ENCODE measurements around the gene PRDM12.

Gene PRDM12

DNA sequence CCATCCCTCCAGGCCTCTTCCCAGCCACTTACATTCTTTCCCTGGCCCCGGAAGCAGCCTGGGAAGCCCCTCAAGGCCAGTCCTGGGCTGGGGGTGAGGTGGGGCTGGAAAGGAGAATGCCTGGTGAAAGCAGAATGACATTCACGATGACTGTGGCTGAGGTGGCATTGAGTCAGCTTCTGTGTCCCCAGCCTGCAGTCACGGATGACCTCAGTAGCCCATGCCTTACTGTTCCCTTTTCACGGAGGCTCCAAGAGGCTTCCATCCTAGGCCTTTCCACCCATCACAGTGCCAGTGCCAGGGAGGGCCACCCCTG, 2.7 kb downstream of the PRDM12 start:
- no peaks in the 10 kb centered on the region for H3K36me3 ChIP-seq (ENCODE audit: control insufficient read depth, low read length)
- no peaks in the 10 kb centered on the region for H3K9me2 ChIP-seq (replicated peaks; ENCODE audit: control insufficient read depth, low read length)
- no peak overlapping the region for H3K27ac ChIP-seq (ENCODE audit: low read depth, low read length)
- H4K20me1 ChIP-seq (ENCODE audit: control insufficient read depth, insufficient read depth, low read depth, low read length): no peaks in the 10 kb centered on the region
- H3K9me3 ChIP-seq (ENCODE audit: control insufficient read depth, insufficient read depth, low read length): no peaks in the 10 kb centered on the region
- no peaks in the 10 kb centered on the region for H3K79me2 ChIP-seq (ENCODE audit: control insufficient read depth, low read length)
- no peak overlapping the region for H3K4me3 ChIP-seq (ENCODE audit: low read length)
- no peaks in the 10 kb centered on the region for H3F3A ChIP-seq (ENCODE audit: control insufficient read depth, insufficient read depth)
- H3K4me1 ChIP-seq (ENCODE audit: control insufficient read depth, low read length): no peaks in the 10 kb centered on the region
- no peak for TF ChIP-seq EZH2phosphoT487 (IDR thresholded peaks at IDR 0.05; ENCODE audit: borderline replicate concordance, low read length)
- TF ChIP-seq, protein P1, sequence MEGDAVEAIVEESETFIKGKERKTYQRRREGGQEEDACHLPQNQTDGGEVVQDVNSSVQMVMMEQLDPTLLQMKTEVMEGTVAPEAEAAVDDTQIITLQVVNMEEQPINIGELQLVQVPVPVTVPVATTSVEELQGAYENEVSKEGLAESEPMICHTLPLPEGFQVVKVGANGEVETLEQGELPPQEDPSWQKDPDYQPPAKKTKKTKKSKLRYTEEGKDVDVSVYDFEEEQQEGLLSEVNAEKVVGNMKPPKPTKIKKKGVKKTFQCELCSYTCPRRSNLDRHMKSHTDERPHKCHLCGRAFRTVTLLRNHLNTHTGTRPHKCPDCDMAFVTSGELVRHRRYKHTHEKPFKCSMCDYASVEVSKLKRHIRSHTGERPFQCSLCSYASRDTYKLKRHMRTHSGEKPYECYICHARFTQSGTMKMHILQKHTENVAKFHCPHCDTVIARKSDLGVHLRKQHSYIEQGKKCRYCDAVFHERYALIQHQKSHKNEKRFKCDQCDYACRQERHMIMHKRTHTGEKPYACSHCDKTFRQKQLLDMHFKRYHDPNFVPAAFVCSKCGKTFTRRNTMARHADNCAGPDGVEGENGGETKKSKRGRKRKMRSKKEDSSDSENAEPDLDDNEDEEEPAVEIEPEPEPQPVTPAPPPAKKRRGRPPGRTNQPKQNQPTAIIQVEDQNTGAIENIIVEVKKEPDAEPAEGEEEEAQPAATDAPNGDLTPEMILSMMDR (IDR thresholded peaks at IDR 0.05; ENCODE audit: low read depth, low read length, poor library complexity, severe bottlenecking): no peak
- H3K27me3 ChIP-seq (ENCODE audit: control insufficient read depth, low read length): peaks cover 22% of the 10 kb centered on the region
- H3K4me2 ChIP-seq (ENCODE audit: low read length): no peak overlapping the region

DNA sequence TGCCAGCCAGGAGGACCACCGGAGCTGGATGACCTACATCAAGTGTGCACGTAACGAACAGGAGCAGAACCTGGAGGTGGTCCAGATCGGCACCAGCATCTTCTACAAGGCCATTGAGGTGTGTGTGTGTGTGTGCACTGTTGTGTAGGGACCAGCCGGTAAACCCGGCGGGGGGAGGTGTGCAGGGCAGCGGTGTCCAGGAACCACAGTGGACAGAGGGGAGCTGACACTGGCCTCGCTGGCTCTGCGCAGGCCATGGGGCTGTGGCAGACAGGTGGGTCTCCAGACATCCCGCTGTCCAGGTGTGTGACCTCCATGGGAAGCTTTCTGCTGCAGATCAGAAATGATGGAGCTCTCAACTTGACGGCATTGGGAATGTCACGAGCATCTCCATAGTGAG, 3.8 kb downstream of the PRDM12 start:
- H3F3A ChIP-seq (ENCODE audit: control insufficient read depth, insufficient read depth): no peaks in the 10 kb centered on the region
- no peaks in the 10 kb centered on the region for H3K4me1 ChIP-seq (ENCODE audit: control insufficient read depth, low read length)
- H3K4me2 ChIP-seq (ENCODE audit: low read length): no peak overlapping the region
- no peak overlapping the region for H3K27ac ChIP-seq (ENCODE audit: low read depth, low read length)
- TF ChIP-seq EZH2phosphoT487 (IDR thresholded peaks at IDR 0.05; ENCODE audit: borderline replicate concordance, low read length): no peak
- TF ChIP-seq, protein P1 (IDR thresholded peaks at IDR 0.05; ENCODE audit: low read depth, low read length, poor library complexity, severe bottlenecking): no peak
- H3K36me3 ChIP-seq (ENCODE audit: control insufficient read depth, low read length): no peaks in the 10 kb centered on the region
- no peaks in the 10 kb centered on the region for H3K9me3 ChIP-seq (ENCODE audit: control insufficient read depth, insufficient read depth, low read length)
- H3K79me2 ChIP-seq (ENCODE audit: control insufficient read depth, low read length): no peaks in the 10 kb centered on the region
- H3K27me3 ChIP-seq (ENCODE audit: control insufficient read depth, low read length): peaks cover 14% of the 10 kb centered on the region
- H4K20me1 ChIP-seq (ENCODE audit: control insufficient read depth, insufficient read depth, low read depth, low read length): no peaks in the 10 kb centered on the region
- H3K4me3 ChIP-seq (ENCODE audit: low read length): no peak overlapping the region
- no peaks in the 10 kb centered on the region for H3K9me2 ChIP-seq (replicated peaks; ENCODE audit: control insufficient read depth, low read length)

DNA sequence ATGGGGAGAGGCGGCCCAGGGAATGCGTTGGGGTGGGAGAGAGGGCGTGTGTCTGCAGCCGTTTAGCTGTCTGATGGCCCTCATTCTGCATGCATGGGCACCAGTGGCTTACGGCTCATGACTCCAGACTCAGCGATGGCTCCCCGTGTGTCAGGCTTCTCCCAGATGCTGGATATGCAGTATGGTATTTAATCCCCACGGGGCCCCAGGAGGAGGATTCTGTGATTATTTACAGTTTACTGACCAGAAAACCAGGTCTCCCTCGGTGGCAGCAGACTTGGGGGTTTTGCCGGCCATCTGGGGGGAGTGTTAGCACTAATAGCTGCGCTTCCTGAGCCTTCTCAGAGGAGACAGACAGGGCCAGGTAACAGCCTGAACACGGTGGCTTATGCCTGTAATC, 4.3 kb downstream of the PRDM12 start:
- Histone ChIP-seq H3F3A (ENCODE audit: control insufficient read depth, insufficient read depth) (no peaks in the 10 kb centered on the region), H3K27ac (ENCODE audit: low read depth, low read length) (no peak overlapping the region), H3K9me2 (replicated peaks; ENCODE audit: control insufficient read depth, low read length) (no peaks in the 10 kb centered on the region), H3K4me2 (ENCODE audit: low read length) (no peak overlapping the region), H4K20me1 (ENCODE audit: control insufficient read depth, insufficient read depth, low read depth, low read length) (no peaks in the 10 kb centered on the region), H3K36me3 (ENCODE audit: control insufficient read depth, low read length) (no peaks in the 10 kb centered on the region), H3K79me2 (ENCODE audit: control insufficient read depth, low read length) (no peaks in the 10 kb centered on the region), H3K27me3 (ENCODE audit: control insufficient read depth, low read length) (peaks cover 9% of the 10 kb centered on the region), H3K9me3 (ENCODE audit: control insufficient read depth, insufficient read depth, low read length) (no peaks in the 10 kb centered on the region), H3K4me1 (ENCODE audit: control insufficient read depth, low read length) (no peaks in the 10 kb centered on the region), H3K4me3 (ENCODE audit: low read length) (no peak overlapping the region)
- no peak for TF ChIP-seq EZH2phosphoT487 (IDR thresholded peaks at IDR 0.05; ENCODE audit: borderline replicate concordance, low read length)
- TF ChIP-seq, protein P1 (IDR thresholded peaks at IDR 0.05; ENCODE audit: low read depth, low read length, poor library complexity, severe bottlenecking): no peak

DNA sequence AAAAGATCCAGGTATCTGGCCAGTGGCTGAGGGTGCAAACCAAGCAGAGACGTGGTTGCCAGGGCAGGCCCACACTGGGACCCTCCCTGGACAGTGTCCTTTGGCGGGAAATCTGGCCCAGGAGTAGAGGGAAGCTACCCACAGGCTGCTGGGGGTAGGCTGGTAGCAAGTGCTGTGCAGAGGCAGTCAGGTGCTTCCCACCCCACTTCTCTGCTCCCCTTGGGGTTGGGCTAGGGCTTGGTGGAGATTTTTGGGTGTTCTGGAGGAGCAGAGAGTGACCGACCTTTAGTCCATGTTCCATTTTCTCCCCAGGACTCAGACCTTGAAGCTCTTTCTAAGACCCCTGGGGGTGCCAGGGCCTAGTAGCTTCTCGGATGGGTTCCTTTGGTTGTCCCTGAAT, 5.6 kb downstream of the PRDM12 start:
- Histone ChIP-seq H3K4me3 (ENCODE audit: low read length) (no peak overlapping the region), H3K79me2 (ENCODE audit: control insufficient read depth, low read length) (no peaks in the 10 kb centered on the region), H3K4me1 (ENCODE audit: control insufficient read depth, low read length) (no peaks in the 10 kb centered on the region), H3K4me2 (ENCODE audit: low read length) (no peak overlapping the region), H3K36me3 (ENCODE audit: control insufficient read depth, low read length) (no peaks in the 10 kb centered on the region), H3F3A (ENCODE audit: control insufficient read depth, insufficient read depth) (no peaks in the 10 kb centered on the region), H3K9me2 (replicated peaks; ENCODE audit: control insufficient read depth, low read length) (no peaks in the 10 kb centered on the region), H3K9me3 (ENCODE audit: control insufficient read depth, insufficient read depth, low read length) (no peaks in the 10 kb centered on the region), H4K20me1 (ENCODE audit: control insufficient read depth, insufficient read depth, low read depth, low read length) (no peaks in the 10 kb centered on the region), H3K27ac (ENCODE audit: low read depth, low read length) (no peak overlapping the region), H3K27me3 (ENCODE audit: control insufficient read depth, low read length) (peaks cover 9% of the 10 kb centered on the region)
- TF ChIP-seq, protein P1 (IDR thresholded peaks at IDR 0.05; ENCODE audit: low read depth, low read length, poor library complexity, severe bottlenecking): no peak
- TF ChIP-seq EZH2phosphoT487 (IDR thresholded peaks at IDR 0.05; ENCODE audit: borderline replicate concordance, low read length): no peak

Data from DOHH2 (cell line).